Kidney tubule cell (primary cell): ENCODE measurements around the gene NTRK2.

ENCODE experiments used
- DNase-seq: peaks from one replicate; pipeline ENCODE4 v3.0.0-alpha.2; 2018; ENCODE audit warnings: low spot score

NTRK2 gene

GRCh38 chr9:84939774-84940173 lies 270.2 kb downstream of the NTRK2 start:
- peak; percentile 59 for DNase-seq

DNA sequence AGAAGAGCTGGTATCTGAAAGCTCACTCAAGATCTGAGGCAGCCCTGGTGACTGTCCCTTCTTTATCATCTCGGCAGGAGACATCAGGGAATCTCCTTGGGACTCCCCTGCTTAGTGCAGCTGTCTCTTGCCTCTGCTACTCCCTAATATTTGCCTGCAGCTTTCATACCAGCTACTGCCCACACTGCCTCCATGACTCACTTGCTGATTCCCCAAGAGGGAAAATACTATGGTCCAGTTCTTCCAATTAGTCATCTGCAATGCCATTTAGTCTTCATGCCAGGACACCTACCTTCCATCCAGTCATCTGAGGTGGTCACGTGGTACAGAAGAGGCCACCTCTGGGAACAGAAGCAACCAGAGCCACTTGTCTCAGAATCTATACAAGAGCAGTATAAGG lies 270.8 kb downstream of the NTRK2 start:
- DNase-seq: peak; percentile 95

GRCh38 chr9:84941792-84942191 lies 272.3 kb downstream of the NTRK2 start:
- no peak for DNase-seq

GRCh38 chr9:84943482-84944050 lies 274.0 kb downstream of the NTRK2 start:
- DNase-seq: no peak

DNA sequence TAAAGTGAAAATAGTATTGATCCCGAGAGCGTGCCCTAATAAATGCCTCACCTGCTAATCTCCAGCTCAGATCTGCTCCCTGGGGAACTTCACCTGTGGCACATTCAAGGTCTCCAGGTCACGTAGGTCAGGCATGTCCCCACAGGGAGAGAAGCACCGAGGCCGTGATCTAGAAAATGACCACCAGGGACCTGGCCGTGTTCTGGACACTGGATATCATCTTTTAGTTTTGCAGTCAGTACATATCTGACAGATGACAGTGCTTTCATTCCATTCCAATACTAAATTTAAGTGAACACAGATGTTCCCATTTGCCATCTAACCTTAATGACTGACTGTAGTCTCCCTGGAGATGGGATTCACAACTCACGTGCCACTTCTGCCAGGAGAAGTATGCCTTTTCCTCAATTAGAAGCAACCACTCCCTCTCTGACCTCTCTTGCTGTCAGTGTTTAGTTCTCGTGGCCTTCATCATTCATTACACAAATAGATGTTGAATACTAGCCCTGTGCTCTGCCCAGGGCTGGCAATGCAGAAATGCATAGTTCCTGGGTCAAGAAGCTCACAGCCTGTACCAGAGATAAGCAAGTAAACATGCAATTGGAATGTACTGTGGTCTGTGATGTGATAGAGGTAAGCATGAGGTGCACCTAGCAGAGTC lies 276.5 kb downstream of the NTRK2 start:
- peak; percentile 19 for DNase-seq

GRCh38 chr9:84947412-84947972 lies 278.0 kb downstream of the NTRK2 start:
- DNase-seq: peak; percentile 72

- no peak for DNase-seq
Observed at GRCh38 chr9:84949258-84949657, 279.7 kb downstream of the NTRK2 start.

GRCh38 chr9:84949971-84950370 lies 280.4 kb downstream of the NTRK2 start:
- no peak for DNase-seq

DNA sequence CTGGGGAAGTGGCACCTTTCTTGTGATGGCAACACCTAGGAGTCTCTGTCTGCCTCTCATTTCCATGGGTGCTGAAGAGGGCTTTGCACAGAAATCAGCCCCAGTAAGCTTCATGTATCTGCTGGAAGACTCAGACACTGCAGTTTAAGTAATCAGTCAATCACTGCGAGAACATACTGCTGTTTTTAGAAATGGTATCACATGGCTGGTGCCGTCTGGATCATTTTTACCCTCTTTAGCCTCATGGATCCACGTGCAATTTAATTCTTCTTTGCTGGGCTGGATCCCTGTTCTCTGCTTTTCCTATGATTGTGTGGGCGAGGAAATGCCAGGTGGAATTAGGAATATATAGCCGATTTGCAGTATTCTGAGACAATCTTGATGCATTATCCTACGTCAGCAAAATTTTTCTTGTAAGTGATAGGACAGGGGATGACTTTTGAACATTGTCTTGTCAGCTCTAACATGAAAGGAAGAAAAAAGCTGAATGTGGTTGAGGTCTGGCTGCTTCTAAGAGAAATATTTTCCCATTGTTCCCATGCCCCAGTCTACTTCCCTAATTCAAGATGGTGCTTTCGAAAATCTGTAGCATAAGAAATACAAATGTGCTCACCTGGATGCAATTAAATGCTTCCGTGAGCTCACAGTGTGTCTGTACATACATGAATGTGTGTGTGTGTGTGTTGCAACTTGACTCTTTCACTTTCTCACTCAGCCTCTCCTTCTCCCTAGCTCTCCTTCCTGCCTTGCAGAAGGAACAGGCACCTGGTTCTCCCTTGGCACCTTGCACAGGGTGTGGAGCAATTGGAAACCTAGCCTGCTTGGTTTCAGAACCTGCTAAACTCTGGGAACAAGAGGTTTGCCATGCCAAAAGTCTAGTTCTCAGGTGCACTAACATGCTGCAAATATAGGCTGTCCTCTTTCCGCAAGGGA lies 281.6 kb downstream of the NTRK2 start:
- DNase-seq: no peak

GRCh38 chr9:84953252-84953773 lies 283.8 kb downstream of the NTRK2 start:
- DNase-seq: peak; percentile 14

- DNase-seq: peak; percentile 74
Observed at GRCh38 chr9:84953797-84954705, 284.5 kb downstream of the NTRK2 start.

DNA sequence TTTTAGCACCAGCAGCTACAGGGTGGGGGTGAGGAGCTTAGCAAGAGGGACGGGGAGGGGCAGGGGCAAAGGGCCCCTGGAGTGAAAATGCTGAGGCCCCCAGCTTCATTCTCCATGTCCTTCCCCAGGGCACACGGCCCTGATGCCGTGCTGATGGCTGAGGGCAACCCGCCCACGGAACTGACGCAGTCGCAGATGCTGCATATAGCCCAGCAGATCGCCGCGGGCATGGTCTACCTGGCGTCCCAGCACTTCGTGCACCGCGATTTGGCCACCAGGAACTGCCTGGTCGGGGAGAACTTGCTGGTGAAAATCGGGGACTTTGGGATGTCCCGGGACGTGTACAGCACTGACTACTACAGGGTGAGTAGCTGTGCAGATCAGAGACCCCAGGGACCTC lies 285.6 kb downstream of the NTRK2 start:
- no peak for DNase-seq

DNA sequence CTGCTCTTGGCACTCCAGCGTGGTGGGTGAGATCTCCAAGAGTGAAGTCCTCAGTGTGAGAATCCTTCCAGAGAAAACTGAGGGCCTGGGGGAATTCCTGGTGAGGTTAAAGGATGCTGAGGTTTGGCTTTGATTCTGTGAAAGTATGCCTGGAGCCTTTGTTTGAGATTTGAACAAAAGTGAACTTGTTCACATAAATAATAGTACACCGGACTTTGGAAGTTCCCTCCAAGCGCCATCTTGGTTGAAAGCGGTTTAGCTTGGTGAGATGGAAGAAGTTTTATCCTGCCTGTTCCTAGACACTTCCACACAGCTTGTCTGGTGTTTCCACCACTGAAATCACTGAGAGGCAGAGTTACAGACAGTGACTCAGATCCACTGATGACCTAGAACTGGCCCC lies 286.4 kb downstream of the NTRK2 start:
- DNase-seq: peak; percentile 30

DNA sequence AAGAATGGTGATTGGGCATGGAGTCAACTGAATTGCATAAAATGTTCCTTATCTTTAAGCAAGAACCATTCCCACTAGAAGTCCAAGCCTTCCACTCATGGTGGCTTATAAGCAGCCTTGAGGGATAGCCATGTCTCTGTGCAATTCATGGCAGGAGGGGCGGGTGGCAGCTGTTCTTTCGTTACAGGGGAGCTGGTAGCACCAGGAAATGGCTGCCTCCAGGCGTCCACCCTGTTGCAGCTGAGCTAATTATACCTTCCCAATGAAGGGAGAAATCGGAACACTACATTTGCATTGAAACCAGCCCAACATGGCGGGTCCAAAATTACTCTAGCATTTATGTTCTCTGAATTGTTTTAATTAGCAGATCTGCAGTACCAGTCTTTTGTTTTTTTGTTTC lies 289.8 kb downstream of the NTRK2 start:
- no peak for DNase-seq

DNA sequence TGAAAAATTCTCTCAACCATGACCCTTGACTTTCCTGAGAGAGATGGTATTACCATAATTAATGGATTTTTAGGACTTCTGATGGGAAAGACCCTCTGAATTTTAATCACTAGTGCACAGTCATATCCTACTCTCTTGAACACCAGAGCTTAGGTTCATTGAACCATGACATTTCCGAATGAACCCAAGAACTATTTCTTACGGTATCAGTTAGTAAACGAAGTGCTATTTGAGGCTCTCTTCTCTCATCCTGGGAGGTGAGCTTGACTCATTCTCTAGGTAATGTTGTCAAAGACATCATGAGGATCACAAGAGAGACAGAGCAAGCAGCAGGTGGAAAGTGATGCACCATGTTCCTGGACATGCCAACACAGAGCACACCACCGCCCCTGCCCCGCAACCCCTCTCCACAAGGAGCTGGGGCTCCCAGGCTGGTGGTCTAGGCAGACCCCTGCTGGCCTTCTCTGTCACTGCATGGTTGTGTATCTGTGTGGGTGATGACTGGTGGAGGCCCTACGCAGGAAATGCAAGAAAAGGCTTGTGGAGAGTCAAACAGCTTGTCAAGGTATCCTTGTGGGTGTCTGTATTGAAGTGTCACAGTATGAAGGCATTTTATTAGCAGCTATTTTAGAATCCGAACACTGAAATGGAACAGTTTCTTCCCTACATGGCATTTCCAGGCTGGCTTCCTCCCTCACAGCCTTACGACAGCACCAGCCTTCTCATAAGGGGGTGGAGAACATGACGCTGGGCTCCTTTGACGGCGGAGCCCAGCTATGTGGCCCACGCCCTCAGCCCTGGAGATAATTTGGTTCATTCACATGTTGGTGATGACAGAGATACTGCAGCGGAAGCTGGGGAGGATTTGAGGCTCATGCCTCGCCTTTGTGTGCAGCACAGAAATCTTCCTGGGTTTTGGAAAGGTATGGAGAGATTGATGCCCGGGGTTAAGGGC lies 297.6 kb downstream of the NTRK2 start:
- DNase-seq: peak; percentile 81

- DNase-seq: peak; percentile 60
Observed at GRCh38 chr9:84969084-84969483, 299.6 kb downstream of the NTRK2 start.

DNA sequence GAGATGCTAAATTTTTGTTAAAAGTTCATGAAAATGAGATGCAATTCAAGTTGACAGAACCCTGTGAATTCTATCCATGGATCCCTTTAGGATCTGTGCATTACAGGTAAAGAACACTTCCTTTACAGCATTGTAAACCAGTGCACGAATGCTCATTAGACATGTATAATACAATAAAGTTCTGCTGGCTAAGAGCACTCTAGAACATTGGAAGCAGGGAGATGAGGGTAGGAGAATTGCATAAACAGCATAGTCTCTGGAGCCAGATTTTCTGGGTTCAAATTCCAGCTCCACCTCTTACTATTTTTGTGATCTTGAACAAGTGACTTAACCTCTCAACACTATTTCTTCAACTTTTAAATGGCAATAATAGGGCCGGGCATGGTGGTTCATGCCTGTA lies 300.2 kb downstream of the NTRK2 start:
- no peak for DNase-seq

GRCh38 chr9:84970432-84970831 lies 300.9 kb downstream of the NTRK2 start:
- DNase-seq: peak; percentile 19

DNA sequence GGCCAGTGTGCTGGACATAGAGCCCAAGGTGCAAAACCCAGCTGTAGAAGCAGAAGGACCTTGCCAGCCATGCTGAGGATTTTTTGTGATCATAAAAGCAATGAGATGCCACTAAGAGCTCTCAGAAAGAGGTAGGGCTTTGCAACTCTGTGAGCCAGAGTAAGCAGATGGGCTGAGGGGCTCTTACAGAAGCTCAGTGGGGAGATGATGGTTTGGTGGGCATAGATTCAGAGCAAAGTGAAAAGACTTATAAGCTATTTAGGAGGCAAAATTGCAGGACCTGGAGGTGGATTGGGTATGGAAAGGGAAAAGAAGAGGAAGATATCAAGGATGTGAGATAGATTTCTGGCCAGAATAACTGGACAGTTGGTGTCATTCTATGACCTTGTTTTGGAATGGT lies 302.0 kb downstream of the NTRK2 start:
- no peak for DNase-seq

GRCh38 chr9:84974258-84974657 lies 304.7 kb downstream of the NTRK2 start:
- DNase-seq: no peak
